ENCODE results near the gene TFF2.

Gene TFF2

GRCh38 chr21:42365770-42366169 lies 15.0 kb upstream of the TFF2 start:
- DNase-seq = no peak

DNA sequence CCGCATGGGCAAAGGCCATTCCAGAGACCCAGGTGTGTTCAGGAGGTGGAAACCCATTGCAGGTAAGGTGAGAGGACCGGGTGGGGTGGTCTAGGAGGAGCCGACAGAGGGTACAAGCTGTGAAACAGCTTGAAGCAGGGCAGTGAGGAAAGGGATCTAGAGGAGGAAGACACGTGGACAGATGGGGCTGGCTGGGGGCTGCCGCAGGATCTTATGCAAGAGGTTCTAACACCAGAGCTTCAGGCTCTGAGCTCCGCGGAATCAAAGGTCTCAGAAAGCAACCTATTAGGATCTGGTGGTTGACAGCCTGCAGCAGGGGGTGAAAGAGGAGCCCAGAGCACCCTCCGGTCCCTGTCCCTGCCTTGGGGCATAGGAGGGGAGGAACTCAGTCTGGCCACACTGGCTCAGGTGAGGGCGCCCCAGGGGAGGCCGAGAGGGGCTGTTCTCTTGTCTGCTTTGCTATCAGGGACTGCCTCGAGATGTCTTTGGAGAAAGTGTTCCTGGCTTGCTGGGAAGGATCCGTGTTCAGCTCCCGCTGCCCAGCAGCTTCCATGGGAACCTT lies 13.6 kb upstream of the TFF2 start:
- no peak for DNase-seq

DNA sequence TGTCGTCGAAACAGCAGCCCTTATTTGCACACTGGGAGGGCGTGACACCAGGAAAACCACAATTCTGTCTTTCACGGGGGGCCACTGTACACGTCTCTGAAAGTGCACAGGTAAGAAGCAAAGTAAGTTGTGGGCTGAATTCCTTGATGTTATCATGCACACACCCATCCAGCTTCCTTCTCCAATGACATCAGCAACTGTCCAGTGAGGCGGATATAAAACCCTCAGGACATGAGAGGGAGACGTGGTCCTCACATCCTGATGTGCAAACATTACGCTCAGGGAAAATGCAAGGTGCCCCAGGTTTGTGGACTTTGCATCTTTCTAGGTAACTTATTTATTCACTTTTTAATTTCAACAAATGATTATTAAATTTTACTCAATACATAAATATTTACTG lies 12.5 kb upstream of the TFF2 start:
- DNase-seq = no peak

DNA sequence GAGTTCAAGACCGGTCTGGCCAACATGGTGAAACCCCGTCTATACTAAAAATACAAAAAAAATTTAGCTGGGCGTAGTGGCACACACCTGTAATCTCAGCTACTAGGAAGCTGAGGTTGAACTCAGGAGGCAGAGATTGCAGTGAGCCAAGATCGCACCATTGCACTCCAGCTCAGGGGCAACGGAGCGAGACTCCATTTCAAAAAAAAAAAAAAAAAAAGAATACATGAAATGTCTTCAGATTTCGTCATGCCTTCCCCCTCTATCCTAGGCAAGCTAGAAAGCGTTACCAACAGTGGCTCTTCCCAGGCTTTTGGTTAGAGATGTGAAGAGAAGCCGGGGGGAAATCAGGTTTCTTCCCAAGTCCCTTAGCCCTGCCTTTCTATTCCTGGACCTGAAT lies 11.9 kb upstream of the TFF2 start:
- DNase-seq = no peak

DNA sequence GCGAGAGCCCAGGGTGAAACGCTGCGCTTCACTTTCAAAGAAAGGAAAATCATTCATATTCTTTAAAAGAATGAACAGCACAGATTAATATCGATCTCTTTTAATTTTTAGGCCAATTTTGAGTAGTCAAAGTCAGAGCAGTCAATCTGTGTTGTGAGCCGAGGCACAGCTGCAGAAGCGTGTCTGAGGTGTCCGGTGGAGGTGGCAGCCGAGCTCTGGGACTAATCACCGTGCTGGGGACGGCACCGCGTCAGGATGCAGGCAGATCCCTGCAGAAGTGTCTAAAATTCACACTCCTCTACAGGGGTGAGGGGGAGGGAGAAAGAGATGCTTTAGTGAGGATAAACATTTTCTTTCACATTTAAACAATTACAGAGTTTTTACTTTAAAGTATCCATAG lies 11.4 kb upstream of the TFF2 start:
- DNase-seq = no peak

DNA sequence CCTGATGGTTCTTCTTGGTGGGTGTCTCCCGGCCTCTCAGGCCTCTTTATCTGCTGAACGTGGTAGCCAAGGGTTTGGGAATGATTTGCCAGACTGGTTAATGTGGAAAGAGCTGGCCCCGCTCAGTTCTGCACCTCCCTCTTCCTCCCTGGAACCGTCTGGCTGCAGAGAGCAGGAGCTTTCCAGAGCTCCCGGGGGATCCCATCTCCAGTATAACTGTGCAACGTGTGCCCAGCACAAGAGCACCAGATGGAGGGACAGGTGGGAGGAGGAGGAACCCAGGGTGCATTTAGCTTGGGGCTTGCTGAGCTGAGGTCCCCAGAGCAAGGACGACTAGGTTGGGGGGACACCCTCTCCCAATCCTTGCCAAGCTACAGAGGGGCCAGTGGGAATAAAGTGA lies 10.5 kb upstream of the TFF2 start:
- no peak for DNase-seq

DNA sequence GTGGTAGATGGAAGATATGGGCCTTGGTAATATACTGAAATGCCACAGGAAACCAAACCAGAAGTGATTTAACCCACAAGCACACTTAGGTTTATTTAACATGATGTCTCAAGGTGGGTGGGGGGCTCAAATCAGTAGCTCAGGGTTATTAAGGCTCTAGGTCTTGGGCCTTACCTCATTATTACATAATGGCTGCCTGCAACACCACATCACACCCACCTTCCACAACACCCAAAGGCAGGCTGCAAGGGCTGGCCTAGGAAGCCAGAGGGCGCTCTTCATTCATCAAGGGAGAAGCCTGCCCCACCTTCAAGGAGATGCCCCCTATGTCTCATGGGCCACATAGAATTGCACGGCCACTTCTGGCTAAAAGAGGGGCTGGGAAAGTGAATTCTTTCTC lies 9.5 kb upstream of the TFF2 start:
- no peak for DNase-seq

- DNase-seq = no peak
These were observed 8.1 kb upstream of the TFF2 start for GRCh38 chr21:42358937-42359336.

DNA sequence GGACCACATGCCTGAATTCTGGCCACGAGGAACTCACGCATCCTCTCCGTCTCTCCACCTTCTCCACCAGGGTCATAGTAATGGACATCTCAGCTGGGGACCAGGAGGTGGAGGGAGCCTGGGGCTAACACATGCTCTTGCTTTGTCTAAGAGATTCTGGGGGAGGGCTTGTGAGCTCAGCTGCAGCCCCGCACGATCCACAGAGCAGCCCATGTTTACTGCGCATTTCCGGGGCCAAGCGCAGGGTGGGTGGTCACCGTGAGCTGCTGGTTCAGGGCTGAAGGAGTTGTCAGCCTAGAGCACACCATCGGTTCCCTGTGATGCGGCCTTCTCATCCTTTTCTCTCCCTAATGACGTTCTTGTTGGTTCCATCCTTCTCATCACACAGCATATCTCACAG lies 7.5 kb upstream of the TFF2 start:
- DNase-seq = no peak

DNA sequence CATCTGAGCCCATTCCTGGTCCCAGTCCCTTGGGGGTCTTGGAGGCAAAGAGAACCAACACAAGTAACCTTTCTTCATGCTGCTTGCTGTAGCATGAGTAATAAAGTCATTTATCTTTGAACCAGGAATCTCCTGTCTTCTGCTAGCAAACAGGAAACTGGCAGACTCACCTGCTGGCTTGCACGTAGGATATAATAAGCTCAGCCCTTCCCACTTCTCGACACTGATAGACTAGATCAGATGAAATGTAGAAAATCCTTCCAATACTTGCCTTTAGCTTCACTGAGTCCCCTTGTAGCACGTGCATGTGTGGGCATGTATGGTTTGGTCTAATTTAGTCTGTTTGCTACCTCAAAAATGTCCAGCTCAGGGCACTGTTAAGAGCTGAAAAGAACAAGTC lies 6.5 kb upstream of the TFF2 start:
- DNase-seq = no peak

GRCh38 chr21:42356650-42357049 lies 5.9 kb upstream of the TFF2 start:
- no peak for DNase-seq

DNA sequence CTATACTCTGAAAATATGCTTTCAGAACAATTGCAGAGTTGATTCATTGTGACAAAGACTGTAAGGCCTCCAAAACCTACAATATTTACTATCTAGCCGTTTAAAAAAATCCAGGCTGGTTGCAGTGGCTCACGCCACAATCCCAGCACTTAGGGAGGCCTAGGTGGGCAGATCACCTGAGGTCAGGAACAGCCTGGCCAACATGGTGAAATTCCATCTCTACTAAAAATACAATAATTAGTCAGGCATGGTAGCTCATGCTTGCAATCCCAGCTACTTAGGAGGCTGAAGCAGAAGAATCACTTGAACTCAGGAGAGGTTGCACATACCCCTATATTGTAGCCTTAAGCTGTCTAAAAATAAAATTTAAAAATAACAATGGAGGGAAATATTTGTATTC lies 5.3 kb upstream of the TFF2 start:
- no peak for DNase-seq

GRCh38 chr21:42353623-42354022 lies 2.8 kb upstream of the TFF2 start:
- no peak for DNase-seq

DNA sequence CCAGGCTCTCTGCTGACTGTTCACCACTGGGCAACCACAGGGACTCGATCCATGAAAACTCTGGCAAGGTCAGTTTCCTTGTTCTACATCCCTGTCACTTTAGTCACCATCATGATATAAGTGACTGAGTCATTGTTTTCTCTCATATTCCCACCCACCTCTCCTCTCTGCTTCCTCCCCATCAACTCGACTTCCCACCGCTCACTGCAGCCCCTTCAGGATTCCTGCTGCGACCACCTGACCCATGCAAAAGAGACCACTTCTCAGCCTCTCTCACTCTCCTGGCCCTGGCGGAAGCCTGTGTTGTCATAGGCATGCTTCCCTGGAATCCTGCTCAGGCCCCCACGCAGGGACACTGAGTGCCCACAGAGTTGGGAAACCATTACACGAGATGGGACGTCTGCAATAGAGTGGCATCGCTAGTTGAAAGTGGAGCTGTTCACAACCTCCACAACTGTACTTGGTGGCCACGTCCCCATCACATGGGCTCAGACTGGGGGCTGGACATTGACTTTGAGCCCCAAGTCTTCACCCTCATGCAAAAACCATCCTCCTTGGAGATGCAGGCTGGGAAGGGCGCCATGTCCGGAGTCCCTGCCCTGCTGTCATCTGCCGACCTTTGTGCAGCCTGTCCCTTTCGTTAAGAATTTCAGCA lies 1.8 kb upstream of the TFF2 start:
- no peak for DNase-seq

GRCh38 chr21:42351626-42352440 lies 1.0 kb upstream of the TFF2 start:
- DNase-seq = no peak

- DNase-seq = no peak
These were observed 380 bp downstream of the TFF2 start for GRCh38 chr21:42350318-42350910.

DNA sequence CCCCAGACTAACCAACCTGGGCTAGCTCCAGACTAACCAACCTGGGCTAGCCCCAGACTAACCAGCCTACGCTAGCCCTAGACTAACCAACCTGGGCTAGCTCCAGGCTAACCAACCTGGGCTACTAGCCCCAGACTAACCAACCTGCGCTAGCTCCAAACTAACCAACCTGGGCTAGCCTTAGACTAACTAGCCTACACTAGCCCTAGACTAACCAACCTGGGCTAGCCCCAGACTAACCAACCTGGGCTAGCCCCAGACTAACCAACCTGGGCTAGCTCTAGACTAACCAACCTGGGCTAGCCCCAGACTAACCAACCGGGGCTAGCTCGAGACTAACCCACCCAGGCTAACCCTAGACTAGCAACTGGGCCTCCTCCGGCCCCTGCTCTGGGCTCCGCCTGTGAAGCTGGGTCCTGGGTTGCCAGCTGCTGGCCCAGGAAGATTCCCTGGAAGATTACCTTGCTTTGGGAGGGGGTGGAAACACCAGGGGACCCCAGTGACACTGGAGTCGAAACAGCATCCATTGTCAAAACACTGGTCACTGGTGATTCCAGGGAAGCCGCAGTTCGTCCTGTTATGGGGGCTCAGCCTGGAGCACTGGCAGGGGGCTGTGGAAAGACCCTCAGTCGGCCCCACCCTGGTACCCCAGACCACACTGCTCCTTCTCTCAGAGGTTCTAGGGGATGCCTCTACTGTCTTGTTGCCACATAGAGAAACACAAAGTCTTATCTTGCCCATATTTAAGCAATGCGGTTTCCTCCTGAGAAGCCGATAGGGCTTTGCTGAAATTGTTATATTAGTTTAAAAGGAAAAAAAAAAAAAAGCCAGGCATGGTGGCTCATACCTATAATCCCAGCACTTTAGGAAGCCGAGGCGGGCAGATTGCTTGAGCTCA lies 1.1 kb downstream of the TFF2 start:
- DNase-seq = no peak

- DNase-seq = no peak
These were observed 2.0 kb downstream of the TFF2 start for GRCh38 chr21:42348762-42349161.

GRCh38 chr21:42347601-42348327 lies 3.0 kb downstream of the TFF2 start:
- DNase-seq = no peak

DNA sequence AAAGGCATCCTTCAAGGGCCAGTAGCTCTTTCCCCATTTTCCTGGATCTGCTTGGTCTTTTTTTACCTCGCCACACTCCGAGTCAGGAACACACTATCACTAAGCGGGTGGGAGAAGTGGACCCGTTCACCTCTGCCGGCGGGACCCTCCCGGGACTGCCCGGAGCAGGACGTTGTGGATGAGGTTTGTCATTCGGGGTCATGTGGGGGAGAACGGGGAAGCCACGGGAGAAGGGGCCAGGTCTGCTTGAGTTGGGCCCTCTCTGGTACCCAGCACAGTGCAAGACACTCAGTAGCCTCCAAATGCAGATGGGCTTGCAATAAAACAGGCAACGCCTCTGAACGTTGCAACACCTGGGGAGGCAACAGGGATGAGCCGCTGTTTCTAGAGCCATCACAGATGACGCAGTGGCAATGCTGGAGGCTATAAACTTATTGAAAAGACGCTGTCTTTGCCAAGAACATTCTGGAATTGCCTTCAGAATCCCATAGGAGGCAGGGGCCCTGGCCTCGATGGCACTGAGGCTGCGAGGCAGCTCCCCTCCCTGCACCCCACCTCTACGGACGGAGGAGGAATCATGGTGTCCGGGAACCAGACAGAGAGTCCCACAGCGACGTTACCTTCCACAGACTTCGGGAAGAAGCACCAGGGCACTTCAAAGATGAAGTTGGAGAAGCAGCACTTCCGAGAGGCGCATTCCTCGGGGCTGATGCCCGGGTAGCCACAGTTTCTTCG lies 3.8 kb downstream of the TFF2 start:
- DNase-seq = no peak

DNA sequence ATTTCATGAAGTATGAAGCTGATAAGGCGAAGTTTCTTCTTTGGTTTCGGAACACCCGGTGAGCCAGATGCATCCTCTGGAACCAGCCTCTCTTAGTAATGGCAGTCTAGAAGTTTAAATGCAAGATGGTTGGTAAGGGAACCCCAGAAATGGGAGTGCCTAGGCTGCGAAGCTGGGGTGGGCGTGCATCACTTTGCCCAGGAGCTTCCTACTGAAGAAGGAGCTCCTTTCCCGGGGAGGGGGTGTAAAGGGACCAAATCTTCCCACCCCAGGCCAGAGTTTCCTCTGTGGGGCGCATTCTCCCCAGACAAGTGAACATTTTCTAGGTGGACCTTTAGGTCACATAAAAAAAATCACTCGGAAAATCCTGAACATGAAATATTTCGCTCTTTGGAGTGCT lies 4.4 kb downstream of the TFF2 start:
- DNase-seq = no peak

DNA sequence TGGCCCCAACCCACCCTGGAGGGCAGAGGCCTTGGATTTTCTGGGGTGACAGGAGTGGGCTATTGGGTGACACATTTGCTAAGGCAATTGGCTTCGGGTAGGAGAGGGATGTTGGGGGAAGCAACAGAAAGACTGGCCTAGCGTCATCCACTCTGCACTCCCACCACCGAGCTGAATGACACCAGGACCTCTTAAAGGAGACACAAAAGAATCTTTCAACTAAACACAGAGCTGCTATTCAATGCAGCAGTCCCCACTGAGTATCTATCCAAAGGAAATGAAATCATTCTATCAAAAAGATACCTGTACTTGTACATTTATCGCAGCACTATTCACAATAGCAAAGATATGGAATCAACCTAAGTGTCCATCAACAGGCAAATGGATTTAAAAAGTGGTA lies 6.2 kb downstream of the TFF2 start:
- DNase-seq = no peak
